Lung microvascular endothelial cell (primary cell): ENCODE data around the gene NCAPH2. TPM values are rescaled to one million over a fixed set of nuclear protein-coding genes. Genes with fewer than 3 reads are reported as not detected.
"Not testable (repeated sequence)": the region's sequence is repeated elsewhere in the genome, so short reads cannot be mapped to it uniquely, and the experiment has no call there.

Experiments
- DNase-seq, 2 donors: peaks; one replicate each; pipeline versions ENCODE4 v3.0.0 to v3.0.0-alpha.2; 2010; ENCODE audit warnings: low read depth in 2 of 2
- total RNA-seq: library from RNA; depleted of rRNA; stranded (reverse); fragments of >200 nt; gene quantifications from 2 replicates; pipeline ENCODE4 v1.2.1, GENCODE V29; 2014

NCAPH2 gene
- total RNA-seq, 1 donor from 2014 or later: 14.5 TPM

DNA sequence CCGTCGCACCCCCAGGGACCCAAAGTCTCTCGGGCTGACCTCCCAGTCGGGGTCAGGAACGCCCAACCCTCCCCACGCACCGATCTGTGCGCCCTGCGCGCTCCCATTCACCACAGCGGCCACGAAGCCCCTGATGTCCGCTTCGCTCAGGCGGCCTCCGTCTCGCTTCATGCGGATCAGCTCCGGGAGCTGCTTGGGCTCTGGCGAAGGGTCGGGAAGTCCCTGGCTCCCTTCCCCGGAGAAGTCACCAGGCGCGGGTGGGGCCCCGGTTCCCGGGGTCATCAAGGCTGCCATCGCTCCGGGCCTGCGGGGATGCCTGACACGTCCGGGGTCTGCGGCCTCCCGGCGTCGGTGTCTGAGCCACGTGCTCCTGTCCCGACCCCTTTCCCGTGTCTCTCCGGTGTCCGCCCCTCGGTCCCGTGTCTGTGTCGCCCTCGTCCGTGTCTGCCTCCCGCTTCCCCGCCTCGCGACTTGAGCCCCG, 21.4 kb downstream of the NCAPH2 start:
- DNase-seq: no peak

DNA sequence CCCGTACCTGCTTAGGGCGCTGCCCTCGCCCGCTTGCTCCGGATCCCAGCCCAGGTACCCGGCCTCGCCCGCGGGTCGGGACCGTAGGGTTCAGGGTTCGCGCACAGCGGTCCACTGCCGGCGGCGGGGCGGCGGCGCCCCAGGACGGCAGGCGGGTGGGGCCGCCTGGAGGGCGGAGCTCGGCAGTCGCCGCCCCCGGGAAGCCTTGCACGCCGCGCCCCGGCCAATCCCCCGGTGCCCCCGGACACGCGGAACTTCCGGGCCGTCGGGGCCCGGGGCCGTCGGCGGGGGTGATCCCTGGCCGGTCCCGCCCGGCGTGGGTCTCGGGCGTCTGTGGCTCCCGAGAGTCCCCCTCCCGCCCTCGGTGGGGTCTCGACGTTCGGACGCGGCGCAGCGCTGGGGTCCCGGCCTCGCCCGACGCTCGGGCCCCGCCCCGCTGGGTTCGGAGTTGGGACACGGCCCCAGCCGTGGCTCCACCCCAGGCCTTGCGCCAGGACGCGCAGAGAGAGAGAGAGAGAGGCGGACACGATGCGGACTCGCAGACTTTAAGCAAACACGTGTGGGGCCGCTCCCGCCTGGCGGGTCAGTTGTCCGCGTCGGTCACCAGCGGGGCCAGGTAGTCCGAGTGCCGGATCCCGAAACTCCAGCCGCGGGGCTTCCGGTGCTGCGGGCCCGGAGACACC, 22.0 kb downstream of the NCAPH2 start, which contains the start of gene TYMP:
Gene TYMP (minus strand): TSS at position 116 of the 683 bp plus-strand sequence. CDS start 303 bp downstream, outside the sequence.
- DNase-seq: peak; percentile 66 to 70

- DNase-seq: no peak
These were observed 22.5 kb downstream of the NCAPH2 start for GRCh38 chr22:50530580-50530876.

DNA sequence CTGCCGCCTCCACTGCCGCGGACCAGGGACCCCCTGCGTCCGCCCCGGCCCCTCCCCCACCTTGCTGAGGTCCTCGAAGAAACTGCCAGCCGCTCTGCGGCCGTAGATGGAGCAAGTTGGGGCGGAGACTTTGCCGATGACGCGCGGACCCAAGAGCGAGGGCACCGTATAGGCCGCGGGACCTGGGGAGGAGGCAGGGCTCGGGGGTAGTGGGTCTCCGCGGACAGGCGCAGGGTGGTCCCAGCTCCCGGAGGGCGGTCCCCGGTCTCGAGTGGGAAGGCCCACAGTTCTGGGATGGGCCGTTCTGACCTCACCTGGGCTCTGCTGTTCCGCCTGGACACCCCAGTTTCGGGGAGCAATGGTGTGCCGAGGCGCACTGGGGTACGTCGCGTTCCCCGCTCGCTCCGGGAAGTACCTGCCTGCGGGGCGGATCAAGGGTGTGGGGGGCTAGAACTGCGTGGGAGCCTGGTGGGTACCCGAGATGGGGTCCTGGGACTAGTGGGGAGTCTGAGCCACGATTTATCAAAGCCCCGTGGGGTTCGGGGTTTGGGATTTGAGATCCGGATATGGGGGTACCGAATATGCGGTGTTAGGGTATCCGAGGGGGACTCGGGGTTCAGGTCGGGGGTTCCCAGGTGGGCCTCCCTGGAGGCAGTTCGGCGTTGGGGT, 23.0 kb downstream of the NCAPH2 start:
- peak; percentile 57 to 78 for DNase-seq

DNA sequence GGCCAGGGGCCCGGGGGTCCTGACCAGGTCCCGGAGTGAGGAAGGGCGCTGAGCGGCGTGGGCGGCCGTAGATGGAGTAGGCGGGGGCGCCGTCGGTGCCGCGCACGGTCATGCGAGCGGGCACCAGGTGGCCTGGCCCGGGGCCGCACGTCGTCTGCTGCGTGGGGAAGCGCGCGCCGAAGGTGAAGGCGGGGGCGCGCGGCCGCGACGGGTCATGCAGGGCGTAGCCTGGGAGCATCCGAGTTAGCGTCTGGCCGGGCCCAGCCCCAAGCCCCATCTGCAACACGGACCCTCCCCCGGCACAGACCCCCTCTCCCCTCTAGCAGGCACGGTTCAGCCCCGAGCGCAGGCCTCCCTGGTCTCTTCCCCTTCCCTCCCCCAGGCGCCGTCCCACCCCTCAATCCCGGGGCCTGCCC, 23.5 kb downstream of the NCAPH2 start:
- DNase-seq: peak in 1 of 2 donors; percentile 58

DNA sequence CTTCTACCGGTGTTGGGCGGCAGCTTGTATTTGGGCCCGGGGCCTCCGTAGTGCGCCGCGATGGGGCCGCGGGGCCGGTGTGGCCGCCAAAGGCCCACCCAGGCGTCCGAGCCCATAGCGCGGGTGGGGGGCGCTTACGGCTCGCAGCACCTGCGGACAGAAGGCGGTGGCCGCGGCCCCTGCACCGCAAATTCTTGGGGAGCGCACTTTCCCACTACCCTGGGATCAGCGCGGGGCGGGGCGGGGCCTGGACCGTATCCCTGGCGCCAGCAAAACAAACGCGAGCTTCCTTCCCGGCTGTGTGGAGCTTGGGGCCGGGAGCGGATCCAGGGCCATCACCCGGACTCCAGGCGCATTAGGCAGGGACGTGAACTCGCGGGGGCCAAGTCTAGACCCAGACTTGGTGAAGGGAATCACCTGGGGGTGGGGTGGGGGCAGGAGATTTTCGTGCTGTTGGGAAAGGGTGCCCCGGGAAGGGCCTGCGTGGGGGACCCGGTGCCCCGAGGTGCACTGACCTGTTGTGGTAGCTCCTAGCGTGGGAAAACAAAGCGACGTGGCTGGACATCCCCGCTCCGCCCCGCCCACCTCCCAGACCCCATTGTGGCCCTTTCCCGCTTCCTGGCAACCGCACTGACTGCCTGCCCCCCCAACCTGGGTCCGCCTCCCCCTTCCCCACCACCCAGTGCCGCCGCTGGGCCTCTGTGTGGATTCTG, 24.1 kb downstream of the NCAPH2 start:
- peak; percentile 77 to 91 for DNase-seq

DNA sequence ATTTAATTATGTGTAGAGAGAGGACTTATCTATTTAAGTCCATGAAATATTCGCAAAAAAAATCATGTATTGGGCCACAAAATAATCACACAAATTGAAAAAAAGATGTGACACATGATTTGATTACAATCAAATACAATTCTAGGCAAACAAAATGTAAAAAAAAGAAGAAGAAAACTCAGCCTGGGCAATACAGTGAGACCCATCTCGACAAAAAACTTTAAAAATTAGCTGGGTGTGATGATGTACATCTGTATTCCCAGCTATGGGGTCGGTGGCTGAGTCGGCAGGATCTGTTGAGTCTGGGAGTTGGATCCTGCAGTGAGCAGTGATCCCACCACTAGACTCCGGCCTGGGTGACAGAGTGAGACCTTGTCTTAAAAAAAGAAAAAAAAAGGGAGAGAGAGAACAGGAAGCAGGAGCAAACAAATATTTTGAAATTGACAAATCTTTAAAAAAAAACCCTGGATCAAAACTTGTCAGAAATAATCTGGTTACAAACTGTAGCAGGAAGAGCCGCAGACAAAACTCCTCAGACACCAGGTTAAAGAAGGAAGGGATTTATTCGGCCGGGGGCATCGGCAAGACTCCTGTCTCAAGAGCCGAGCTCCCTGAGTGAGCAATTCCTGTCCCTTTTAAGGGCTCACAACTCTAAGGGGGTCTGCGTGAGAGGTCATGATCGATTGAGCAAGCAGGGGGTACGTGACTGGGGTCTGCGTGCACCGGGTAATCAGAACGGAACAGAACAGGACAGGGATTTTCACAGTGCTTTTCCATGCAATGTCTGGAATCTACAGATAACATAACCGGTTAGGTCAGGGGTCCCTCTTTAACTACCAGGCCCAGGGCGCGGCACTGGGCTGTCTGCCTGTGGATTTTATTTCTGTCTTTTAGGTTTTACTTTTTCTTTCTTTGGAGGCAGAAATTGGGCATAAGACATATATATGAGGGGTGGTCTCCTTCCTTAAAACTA, 25.1 kb downstream of the NCAPH2 start:
- DNase-seq: no peak

DNA sequence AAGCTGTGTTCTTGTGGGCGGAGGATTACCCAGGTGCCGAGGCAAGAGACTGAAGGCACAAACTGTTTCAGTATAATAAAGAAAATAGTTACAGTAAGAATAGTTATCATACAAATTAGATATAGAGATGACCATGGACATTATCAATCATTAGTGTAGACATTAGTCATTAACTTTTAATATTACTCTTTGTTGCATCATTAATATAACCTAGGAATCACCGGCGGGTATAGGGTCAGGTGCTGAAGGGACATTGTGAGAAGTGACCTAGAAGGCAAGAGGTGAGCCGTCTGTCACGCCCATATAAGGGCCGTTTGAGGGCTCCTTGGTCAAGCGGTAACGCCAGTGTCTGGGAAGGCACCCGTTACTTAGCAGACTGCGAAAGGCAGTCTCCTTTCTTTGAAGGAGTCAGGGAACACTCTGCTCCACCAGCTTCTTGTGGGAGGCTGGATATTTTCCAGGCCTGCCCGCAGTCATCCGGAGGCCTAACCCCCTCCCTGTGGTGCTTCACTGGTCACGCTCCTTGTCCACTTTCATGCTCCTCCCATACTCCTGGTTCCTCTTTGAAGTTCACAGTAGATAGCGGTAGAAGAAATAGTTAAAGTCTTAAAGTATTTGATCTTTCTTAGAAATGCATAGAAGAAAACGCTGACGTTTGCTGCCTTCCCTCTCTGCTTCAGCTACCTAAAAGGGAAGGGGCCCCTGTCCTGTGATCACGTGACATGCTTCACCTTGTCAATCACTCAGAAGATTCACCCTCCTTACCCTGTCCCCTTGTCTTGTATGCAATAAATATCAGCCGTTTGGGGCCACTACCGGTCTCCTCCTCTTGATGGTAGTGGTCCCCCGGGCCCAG, 26.1 kb downstream of the NCAPH2 start:
- not testable (repeated sequence) for DNase-seq

- no peak for DNase-seq
These were observed 27.1 kb downstream of the NCAPH2 start for GRCh38 chr22:50535113-50535512.

DNA sequence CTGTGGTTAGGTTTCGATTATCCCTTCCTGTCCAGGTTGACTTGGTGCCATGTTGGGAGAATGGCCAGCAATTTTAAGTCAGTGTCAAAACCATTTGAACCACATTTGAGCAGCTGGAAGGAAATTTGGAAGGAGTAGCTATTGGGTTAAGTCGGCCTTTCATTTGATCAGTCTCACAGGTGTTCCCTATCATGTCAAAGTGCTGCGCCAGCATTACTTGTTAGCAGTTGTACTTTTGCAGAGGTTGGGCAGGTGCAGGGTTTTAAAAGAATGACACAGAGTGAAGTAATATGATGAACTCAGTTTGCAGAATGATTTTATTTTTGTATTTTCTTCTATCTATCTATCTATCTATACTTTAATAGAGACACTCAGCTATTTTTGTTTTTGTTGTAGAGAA, 28.2 kb downstream of the NCAPH2 start:
- no peak for DNase-seq

- DNase-seq: no peak
These were observed 29.7 kb downstream of the NCAPH2 start for GRCh38 chr22:50537765-50538164.

DNA sequence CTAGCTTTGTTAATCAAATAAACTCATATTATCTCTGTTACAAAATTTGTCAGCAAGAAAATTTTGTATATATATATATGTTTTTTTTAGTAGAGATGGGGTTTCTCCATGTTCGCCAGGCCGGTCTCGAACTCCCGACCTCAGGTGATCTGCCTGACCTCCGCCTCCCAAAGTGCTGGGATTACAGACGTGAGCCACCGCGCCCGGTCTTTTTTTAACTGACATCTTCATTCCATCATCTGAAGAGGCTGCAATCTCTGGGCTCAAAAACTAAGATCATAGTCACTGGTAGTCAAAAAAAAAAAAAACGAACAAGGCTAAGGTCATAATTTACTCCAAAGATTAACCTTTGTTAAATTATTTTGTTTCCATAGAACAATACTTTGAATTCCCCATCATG, 32.4 kb downstream of the NCAPH2 start:
- DNase-seq: no peak

DNA sequence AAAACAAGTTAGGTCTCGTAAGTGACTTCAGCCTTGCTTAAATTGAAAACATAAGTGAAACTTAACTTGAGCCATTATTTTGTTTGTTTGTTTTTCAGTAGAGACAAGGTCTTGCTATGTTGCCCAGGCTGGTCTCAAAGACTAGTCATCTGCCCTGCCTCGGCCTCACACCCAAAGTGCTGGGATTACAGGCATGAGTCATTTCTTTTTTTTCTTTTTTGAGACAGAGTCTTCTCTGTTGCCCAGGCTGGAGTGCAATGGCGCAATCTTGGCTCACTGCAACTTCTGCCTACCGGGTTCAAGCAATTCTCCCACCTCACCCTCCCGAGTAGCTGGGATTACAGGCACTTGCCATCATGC, 33.6 kb downstream of the NCAPH2 start:
- DNase-seq: peak in 1 of 2 donors; percentile 66

DNA sequence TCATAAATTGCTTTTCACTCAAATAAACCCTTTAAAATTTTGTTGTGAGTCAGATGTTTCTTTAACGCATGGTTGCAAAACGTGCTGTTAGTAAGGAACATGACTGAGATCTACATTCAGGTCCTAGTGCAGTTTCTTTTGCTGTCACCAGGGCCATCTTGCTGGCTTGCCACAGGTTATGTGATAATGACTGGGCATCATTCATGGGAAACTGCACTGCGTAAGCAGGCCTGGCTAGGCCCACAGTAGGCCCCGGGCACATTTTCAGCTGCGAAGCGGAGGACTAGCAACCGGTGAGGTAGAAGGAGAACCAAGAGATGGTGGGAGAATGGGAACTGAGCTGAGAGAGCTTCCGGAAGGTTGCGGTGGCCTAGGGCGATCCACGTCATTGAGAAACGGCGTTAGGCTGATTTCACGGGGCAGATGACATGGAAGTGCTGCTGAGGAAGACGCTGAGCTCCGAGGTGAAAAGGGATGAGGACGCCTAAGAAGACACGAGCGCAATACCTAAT, 34.4 kb downstream of the NCAPH2 start:
- no peak for DNase-seq

DNA sequence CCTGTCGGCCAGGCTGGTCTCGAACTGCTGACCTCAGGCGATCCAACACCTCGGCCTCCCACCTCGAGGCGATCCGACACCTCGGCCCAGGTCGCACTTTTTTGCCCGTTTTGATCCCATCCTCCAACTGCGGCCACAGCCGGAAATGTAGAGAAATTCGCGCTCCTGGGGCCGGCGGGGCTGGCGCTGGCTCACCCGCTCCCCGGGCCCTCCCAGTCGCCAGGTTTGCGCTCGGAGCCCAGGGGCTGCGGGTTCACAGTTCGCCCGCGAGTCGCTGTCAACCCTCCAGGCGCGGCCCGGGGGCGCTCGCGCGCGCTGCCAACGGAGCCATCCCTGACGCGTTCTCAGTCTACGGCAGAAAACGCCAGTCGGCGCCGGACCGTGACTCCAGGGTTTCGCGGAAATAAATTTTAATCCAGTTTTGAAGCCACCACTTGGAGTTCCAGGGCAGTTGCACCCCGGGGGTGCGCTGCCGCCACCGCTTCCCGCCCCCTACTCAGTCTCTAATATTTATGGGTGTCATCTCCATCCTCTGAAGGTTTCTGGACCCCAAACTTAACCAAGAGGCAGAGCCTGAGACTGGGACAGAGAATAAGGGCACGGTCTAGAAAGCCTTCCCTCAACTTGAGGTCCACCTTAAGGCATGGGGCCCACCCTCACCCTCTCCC, 36.2 kb downstream of the NCAPH2 start:
- peak; percentile 64 to 79 for DNase-seq

GRCh38 chr22:50544746-50545253, 36.8 kb downstream of the NCAPH2 start:
- DNase-seq: no peak

DNA sequence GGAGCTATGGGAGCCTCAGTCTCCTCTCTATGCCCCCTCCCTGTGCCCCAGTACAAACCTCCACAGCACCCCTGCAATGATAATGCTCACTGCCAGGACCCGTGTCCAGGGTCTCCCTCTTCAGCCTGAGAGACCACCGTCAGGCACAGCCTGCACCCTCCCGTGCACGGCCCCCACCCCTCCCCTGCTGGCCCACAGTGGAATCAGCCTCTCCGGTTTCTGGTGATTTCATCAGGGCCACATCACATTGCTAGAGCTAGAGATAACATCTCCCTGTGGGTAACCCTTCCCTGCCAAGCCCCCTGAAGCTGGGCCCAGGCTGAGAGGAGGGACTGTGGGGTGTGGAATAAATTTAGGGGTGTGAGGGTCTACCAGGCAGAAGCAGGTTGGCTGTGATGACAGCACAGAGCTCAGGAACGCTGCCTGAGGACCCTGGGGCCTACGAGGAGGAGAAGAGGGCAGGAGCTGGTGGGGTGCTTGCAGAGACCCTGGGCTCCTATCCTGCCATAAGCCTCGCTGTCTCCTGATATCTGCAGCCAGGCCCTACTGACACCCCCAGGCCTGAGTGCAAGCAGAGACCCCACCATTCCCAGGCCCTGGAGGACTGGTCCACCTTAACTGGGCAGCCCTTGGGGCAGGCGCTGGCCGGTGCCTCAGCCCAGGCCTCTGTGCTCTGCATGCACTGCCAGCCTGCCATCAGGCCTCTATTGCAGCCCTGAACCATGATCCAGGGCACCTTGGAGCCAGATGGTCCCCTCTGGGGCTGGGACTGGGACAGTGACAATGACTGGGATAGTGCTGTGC, 37.7 kb downstream of the NCAPH2 start, which contains the start of gene KLHDC7B:
Gene KLHDC7B (plus strand): TSS at position 378 of the 804 bp plus-strand sequence. CDS start 345 bp downstream, at position 723.
- no peak for DNase-seq
